ENCODE measurements around the gene MEGF11. TPM values are rescaled to one million over a fixed set of nuclear protein-coding genes. Genes with fewer than 3 reads are reported as not detected.

The MEGF11 gene
- total RNA-seq, 1 donor from 2014 or later: under 0.01 TPM

DNA sequence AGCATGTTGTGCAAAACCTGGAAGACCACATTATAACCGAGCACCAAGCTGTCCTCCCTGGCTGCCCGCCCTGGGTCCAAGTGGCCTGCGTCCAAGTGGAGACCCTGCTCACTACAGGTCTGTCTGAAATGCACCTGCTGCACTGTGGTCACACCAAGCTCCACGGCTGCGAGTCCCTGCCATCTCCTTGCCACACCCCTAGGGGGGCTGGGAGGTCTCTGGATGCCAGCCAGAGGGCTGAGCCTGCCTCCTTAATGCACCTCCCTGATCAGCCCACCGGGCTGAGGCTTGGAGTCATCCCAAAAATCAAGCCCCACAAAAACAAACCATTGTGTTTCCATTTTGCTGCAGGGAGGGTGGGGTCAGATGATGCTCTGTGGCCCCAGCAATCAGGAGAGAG, 187.1 kb downstream of the MEGF11 start:
- no peak for DNase-seq (ENCODE audit: low read depth in 2 of 2)

- DNase-seq (ENCODE audit: low read depth in 2 of 2): no peak
These were observed 187.5 kb downstream of the MEGF11 start for GRCh38 chr15:66066005-66066404.

- no peak for DNase-seq (ENCODE audit: low read depth in 2 of 2)
These were observed 188.2 kb downstream of the MEGF11 start for GRCh38 chr15:66065325-66065724.

- no peak for DNase-seq (ENCODE audit: low read depth in 2 of 2)
These were observed 190.4 kb downstream of the MEGF11 start for GRCh38 chr15:66063147-66063546.

- DNase-seq (ENCODE audit: low read depth in 2 of 2): no peak
These were observed 196.5 kb downstream of the MEGF11 start for GRCh38 chr15:66057089-66057488.

- no peak for DNase-seq (ENCODE audit: low read depth in 2 of 2)
These were observed 199.6 kb downstream of the MEGF11 start for GRCh38 chr15:66053991-66054390.

DNA sequence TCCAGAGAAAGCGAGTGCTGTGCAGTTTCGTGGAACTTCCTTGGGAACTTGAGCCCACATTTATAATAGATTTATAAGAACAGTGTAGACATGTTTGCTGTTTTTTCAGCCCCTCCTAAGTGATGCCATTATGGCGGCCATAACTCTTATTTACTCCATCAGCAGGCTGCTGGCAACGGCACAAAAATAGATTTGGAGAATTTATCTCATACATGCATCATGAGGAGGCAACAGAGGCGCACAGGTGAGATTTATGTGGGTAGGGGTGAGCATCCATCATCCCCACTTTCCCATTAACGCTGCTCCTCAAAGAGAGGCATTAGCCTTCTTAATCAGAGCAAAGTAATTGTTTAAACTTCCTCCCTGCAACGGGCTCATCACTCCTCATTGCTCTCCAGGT, 201.7 kb downstream of the MEGF11 start:
- no peak for DNase-seq (ENCODE audit: low read depth in 2 of 2)

DNA sequence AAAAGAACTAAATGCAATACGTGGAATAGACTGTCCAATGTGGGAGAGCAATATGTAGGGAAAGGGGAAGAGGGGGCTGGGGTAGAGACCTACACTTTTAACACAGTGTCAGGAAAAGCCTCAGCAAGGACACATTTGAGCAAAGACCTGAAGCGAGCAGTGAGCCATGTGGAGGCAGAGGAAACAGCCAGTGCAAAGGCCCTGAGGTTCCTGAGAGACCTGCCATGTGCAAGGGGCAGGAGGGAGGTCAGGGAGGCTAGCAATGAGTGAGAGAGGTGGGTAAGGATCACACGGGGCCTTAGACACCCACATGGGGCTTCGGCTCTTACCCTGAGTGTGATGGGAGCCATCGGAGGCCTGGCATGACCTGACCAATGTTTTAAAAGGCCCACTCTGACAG, 203.3 kb downstream of the MEGF11 start:
- DNase-seq (ENCODE audit: low read depth in 2 of 2): no peak

DNA sequence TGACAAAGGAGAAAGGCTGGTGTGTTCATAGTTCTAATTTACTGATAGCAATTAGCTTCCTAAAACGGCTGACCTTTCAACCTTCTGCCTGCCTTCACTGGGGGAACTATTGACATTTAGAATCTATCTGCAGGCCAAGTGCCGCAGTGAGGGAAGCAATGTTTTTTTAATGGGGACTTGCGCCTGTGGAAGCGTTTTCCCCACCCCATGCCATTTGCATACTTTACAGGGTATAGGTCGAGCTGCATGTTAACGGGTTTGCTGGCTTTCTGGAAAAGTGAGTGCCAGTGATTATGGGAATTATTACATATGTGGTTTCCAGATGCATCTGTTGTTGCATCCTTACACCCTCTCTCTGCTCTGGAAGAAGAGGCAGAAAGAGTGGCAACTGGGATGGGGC, 204.2 kb downstream of the MEGF11 start:
- DNase-seq (ENCODE audit: low read depth in 2 of 2): no peak

DNA sequence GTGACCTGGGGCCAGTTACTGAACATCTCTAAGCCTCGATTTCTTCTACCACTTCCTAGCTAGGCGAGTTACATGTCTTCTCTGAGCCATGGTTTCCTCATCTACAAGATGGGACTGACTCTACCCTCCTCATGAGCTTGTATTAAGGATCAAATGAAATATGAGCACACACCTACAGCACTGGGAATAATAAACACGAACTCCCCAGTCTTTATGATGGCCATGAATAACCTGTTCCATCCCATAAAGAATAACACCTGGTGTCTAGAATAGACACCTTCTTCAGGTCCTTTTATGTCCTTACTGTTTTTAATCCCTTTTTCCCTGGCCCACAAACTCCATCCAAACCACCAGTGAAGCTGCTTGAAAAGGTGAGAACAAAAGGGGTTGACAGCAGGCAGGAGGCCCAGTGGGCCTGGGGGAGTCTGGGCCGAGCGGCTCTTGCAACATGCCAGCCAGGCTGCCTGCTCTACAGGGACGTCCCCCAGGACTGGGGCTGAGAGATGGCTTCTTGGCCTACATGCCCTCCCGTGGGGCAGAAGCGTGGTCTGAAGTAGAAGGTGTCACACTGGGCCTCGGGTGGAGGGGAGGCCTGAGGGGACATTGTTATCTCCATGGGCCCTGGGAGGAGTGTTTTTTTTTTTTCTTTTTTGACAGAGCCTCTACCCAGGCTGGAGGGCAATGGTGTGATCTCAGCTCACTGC, 206.1 kb downstream of the MEGF11 start:
- no peak for DNase-seq (ENCODE audit: low read depth in 2 of 2)

DNA sequence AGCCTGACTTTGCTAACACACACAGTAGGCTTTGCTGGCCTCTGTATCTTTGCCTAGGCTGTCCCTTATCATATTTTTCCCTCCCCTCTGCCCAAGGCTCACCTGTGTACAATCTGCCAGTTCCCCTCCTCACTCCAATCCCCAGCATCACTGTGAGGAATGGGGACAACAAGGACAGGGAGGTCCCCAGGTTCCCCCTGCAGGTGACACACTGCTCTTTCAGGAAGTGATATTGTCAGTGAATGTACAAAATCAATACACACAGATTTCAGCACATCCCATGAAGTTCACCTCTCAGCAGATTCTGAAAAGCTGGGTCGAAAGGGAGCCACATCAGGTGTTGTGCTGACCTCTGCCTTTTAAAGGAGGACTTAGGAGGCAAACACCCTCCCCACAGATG, 206.8 kb downstream of the MEGF11 start:
- DNase-seq (ENCODE audit: low read depth in 2 of 2): no peak

GRCh38 chr15:66046326-66046725, 207.2 kb downstream of the MEGF11 start:
- no peak for DNase-seq (ENCODE audit: low read depth in 2 of 2)

GRCh38 chr15:66045542-66045941, 208.0 kb downstream of the MEGF11 start:
- DNase-seq (ENCODE audit: low read depth in 2 of 2): no peak

DNA sequence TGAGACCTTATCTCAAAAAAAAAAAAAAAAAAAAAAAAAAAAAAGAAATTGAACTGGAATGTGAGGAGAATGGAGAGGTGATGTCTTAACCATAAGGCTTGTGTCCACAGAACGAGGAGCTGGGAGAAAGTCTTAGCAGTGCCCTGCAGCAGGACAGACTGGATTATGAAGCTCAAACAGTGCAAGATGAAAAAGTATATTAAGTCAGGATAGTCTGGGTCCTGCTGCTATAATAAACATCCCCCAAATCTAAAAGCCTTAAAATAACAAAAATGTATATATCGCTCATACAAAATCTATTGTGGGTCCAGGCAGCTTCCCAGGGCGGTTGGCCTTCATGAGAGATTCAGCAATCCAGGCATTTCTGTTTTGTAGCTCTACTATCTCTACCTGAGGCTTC, 208.7 kb downstream of the MEGF11 start:
- no peak for DNase-seq (ENCODE audit: low read depth in 2 of 2)

GRCh38 chr15:66043264-66043663, 210.3 kb downstream of the MEGF11 start:
- DNase-seq (ENCODE audit: low read depth in 2 of 2): no peak

DNA sequence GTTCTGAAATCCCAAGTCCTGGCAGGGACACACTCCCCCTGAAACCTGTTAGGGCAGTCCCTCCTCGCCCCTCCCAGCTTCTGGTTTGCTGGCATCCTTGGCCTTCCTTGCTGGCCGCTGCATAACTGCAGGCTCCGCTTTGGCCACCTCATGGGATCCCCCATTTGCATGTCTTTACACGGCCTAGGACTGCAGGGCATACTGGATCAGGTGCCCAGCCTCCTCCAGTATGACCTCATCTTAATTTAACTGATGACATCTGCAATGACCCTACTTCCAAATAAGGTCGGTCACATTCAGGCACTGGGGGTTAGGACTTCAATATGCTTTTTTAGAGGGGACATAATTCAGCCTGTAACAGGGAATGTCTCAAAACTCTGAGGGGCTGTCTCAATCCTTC, 210.9 kb downstream of the MEGF11 start:
- DNase-seq (ENCODE audit: low read depth in 2 of 2): no peak

DNA sequence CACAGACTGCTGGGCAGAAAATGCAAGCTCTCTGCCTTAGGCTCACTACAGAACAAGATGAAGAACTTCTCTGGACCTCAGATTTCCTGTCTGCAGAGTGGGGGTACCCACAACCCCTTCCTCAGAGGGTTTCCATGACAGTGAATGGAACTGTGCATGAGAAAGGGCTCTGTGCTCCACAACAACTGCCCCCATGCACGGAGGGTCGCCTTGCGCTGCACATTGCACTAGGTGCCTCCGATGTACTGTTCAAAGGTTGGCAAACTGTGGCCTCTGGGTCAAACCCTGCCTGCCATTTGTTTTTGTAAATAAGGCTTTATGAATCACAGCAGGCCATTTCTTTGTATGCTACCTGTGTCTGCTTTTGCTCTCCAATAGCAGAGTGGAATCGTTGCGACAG, 212.3 kb downstream of the MEGF11 start:
- no peak for DNase-seq (ENCODE audit: low read depth in 2 of 2)

DNA sequence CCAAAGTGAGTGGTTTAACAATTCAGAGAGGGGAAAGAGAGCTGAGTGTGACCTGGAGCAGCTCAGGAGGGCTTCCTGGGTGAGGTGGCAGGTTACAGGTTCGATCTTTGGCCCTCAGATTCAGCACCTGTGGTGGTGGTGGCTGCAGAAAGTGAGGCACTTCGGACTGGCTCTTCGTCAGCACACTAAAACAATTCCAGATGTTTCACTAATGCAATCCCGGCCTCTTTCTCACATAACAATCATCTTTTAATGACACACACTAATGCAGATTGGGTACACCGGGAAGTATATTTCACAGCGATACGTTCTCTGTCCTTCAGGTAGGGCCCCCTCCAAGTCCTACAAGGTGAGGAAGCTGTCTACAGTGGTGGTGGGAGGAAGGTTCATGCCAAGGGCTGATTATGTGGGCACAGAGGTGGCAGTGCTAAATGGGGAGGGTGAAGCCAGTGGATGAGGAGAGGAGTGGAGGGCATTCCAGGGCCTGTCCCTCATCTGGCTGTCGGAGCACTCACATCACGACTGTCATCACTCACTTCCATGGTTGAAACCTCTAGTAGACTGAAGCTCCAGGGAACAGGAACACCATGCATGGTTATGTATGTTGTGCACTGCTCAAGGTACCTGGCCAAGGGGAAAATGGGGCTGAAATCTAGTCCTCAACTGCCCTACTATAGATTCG, 213.2 kb downstream of the MEGF11 start:
- DNase-seq (ENCODE audit: low read depth in 2 of 2): no peak

DNA sequence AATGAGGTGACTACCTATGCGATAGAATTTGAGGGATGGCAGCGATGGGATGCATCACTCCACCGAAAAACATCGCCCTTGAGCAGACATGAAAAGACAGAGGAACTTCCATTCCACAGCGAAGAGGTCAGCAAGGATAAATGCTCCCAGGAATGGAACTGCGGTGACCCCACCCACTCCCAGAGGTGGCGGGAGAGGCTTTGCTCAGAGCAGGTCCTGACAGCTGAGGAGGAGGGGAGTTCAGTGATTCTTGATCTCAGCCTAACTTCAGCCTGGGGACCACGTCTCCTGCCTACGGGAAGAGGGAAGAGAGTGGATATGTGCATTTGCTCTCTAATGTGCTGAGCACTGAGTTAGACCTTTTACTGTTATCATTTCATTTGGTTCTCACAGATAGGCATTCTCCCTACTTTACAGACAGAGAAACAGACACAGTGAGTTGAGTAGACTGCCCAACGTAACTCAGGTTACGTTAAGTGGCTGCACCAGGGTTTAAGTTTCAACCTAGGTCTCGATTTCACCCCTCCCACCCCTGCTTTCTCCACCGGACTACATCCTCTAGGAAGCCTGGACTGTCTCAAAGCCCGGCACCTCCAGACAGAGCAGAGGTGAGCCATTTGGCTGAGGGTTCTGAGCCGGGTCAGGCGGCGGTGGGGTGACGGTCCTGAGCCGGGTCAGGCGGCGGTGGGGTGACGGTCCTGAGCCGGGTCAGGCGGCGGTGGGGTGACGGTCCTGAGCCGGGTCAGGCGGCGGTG, 214.3 kb downstream of the MEGF11 start:
- DNase-seq (ENCODE audit: low read depth in 2 of 2): no peak

- no peak for DNase-seq (ENCODE audit: low read depth in 2 of 2)
These were observed 215.0 kb downstream of the MEGF11 start for GRCh38 chr15:66038387-66039116.

DNA sequence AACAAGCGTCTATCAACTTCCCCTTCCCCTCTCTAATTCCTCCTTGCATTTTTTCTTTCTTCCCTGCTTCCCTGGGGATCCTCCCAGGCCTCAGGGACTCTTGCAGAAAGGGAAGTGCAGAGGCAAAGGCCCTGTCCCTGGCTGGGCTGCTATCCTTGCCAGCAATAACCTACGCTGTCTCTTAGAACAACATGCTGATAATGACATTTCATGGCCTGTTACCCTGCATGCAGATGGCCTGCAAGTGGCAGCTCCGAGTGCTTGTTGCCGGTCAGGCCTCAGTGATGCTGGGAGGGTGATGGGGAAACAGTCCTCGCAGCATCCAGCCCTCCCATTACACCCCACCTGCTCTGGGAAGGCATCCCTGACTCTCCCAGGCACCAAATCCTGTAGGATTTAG, 216.7 kb downstream of the MEGF11 start:
- no peak for DNase-seq (ENCODE audit: low read depth in 2 of 2)

DNA sequence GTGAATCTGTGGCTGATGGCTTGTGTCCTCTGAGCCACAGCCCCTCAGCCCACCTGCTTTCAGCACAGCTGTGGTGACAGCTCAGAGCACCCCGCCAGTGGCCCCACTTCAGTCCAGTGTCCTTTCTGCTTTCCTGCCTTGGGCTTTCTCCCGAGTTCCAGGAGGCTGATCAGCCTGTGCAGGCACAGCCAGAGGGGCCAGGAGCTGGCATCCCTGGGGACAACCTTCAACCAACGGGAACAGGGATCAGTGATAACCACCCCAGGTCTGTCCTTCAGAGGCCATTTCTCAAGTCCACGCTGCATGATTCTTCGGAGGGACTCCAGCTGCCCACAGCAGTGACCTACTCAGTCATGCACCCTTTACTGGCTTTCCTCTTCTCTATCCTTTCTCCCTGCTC, 217.6 kb downstream of the MEGF11 start:
- no peak for DNase-seq (ENCODE audit: low read depth in 2 of 2)
